ENCODE results near the gene TSGA10IP.

The TSGA10IP gene

DNA sequence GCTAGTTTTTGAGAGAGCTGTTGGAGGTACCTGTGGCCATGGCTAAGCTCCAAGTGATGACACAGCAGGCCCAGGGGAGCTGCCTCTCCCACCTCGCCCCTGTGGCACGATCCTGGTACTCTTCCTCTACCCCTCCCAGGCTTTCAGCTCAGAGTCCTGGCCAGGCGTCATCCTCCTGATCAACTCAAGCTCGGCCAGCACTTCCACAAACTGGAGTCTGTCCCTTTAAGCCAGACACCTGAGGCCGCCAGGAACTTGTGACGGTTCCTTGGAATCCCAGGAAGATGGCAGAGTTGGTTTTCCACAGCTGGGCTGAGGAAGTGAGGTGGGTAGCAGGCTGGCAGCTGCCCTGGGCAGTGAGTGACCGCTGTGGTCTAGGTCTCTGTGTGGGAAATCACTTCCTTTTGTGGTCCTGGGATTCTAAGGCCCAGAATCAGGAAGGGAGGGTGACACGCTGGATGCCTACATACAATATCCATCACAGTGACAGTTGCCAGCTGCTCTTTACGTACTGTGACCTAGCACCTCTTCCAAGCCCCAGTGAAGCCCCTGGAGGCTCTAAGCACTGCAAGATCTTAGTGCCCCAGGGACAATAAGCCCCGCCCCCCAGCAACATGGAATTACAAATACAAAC lies 63.3 kb downstream of the TSGA10IP start:
- DNase-seq = no peak

All from SW 1271 (cell line).